Stomach (tissue), 9 donors: ENCODE measurements around the gene MAGI1. TPM values are rescaled to one million over a fixed set of nuclear protein-coding genes. Genes with fewer than 3 reads are reported as not detected.

Source experiments
- DNase-seq, 2 donors: peaks; one replicate each; pipeline versions ENCODE4 v3.0.0 to v3.0.0-alpha.2; 2013 to 2019
- H3K27ac ChIP-seq, 5 donors: fragments of 200-600 bp in 4 of 5; sonication (generic) in 4 of 5; one replicate each; pipeline ENCODE4 v1.5.1; 2013 to 2019; ENCODE audit warnings: mild to moderate bottlenecking in 1 of 5, moderate library complexity in 1 of 5
- H3K27me3 ChIP-seq, 3 donors: fragments of 200-600 bp; sonication (generic); one replicate each; pipeline ENCODE4 v1.5.1; 2017 to 2019; ENCODE audit warnings: mixed run types in 1 of 3
- H3K36me3 ChIP-seq, 4 donors: fragments of 200-600 bp; sonication (generic); 1 replicate in 3 of 4; 2 replicates in 1 of 4; pipeline ENCODE4 v1.5.1; 2016 to 2019
- H3K4me1 ChIP-seq, 4 donors: fragments of 200-600 bp; sonication (generic); one replicate each; pipeline ENCODE4 v1.5.1; 2016 to 2019
- H3K4me3 ChIP-seq, 4 donors: fragments of 200-600 bp; sonication (generic) in 3 of 4; one replicate each; pipeline ENCODE4 v1.5.1; 2016 to 2019; ENCODE audit warnings: mild to moderate bottlenecking in 1 of 4
- H3K9me3 ChIP-seq, 4 donors: fragments of 200-600 bp; sonication (generic); one replicate each; pipeline ENCODE4 v1.5.1; 2016 to 2019
- CTCF ChIP-seq, 7 experiments: fragments of 450-650 bp in 4 of 7; fragments of 200-600 bp in 3 of 7; sonication (generic) in 3 of 7; IDR thresholded peaks; one replicate each; pipeline ENCODE4 v1.5.1; 2016 to 2019; ENCODE audit warnings: antibody characterized with exemption in 7 of 7, control low read depth in 2 of 7, mild to moderate bottlenecking in 1 of 7
- EP300 ChIP-seq: sonication (generic); formaldehyde crosslinking; IDR thresholded peaks from one replicate; pipeline ENCODE4 v1.6.1; 2017; ENCODE audit warnings: antibody characterized with exemption
- POLR2A ChIP-seq, 4 donors: fragments of 450-650 bp; IDR thresholded peaks; one replicate each; pipeline ENCODE4 v1.6.1; 2016; ENCODE audit warnings: antibody characterized with exemption in 4 of 4, control low read depth in 2 of 4, mild to moderate bottlenecking in 1 of 4, moderate library complexity in 1 of 4
- POLR2AphosphoS5 ChIP-seq, 3 donors: sonication (generic); formaldehyde crosslinking; IDR thresholded peaks; one replicate each; pipeline ENCODE4 v1.6.1; 2016; ENCODE audit warnings: antibody characterized with exemption in 3 of 3
- WGBS, 5 donors: extraction: QIAGEN DNeasy Blood & Tissue Kit in 3 of 5; methylation state at CpG; one replicate each; pipeline versions ENCODE4 v1.1.5 to v1.1.7; 2013 to 2018; 5-methylcytosine and 5-hydroxymethylcytosine counted together
- intact Hi-C: fragments of 100-400 bp; cut with DNase I; formaldehyde crosslinking; loops from one replicate; pipeline ENCODE4 v1.15.1; 2023; ENCODE audit warnings: low total_unique reads
- polyA plus RNA-seq, 3 donors: library from polyadenylated mRNA; stranded (reverse); fragments of 200-250 nt; gene quantifications; one replicate each; pipeline ENCODE4 v1.2.3, GENCODE V29; 2013
- total RNA-seq, 5 donors: library from RNA; depleted of rRNA; stranded (reverse); fragments of >200 nt; gene quantifications; one replicate each; pipeline versions ENCODE4 v1.1.0 to v1.2.3, GENCODE V29; 2014 to 2016
- donor health status: healthy with polysubstance abuse.
- donor health status: Bipolar disorder and iron deficiency.
- donor health status: healthy.

MAGI1 gene
- total and polyA plus RNA-seq, 8 donors = 5.7 to 237 (median 84.8) TPM

- H3K9me3 ChIP-seq = no peaks in the 10 kb centered on the region
- TF ChIP-seq POLR2AphosphoS5 (IDR thresholded peaks at IDR 0.05) (no peak), EP300 (no peak), POLR2A (IDR thresholded peaks at IDR 0.05) (no peak), CTCF (IDR thresholded peaks at IDR 0.05) (no peak)
- no peak overlapping the region for H3K27ac ChIP-seq
- peak in 1 of 2 donors; percentile 29 for DNase-seq
- 40 to 73% (median 68%) methylated on average over 3 of the region's 3 CpGs for WGBS, 5 donors
- H3K36me3 ChIP-seq = no peaks in the 10 kb centered on the region
- H3K4me3 ChIP-seq = no peak overlapping the region
- H3K4me1 ChIP-seq = peaks cover 34 to 58% (median 44%) of the 10 kb centered on the region in 4 donors
- no peaks in the 10 kb centered on the region for H3K27me3 ChIP-seq
- intact Hi-C loops = no loop called here
Measured at GRCh38 chr3:65831733-65832425, 206.8 kb downstream of the MAGI1 start.

GRCh38 chr3:65830948-65831732, 207.6 kb downstream of the MAGI1 start:
- H3K4me1 ChIP-seq = peaks cover 34 to 58% (median 44%) of the 10 kb centered on the region in 4 donors
- WGBS, 5 donors = 65 to 70% (median 65%) methylated on average over 6 of the region's 6 CpGs
- H3K9me3 ChIP-seq = no peaks in the 10 kb centered on the region
- no peaks in the 10 kb centered on the region for H3K36me3 ChIP-seq
- intact Hi-C loops = no loop called here
- TF ChIP-seq CTCF (IDR thresholded peaks at IDR 0.05) = no peak
- TF ChIP-seq POLR2A (IDR thresholded peaks at IDR 0.05) = no peak
- no peak for TF ChIP-seq POLR2AphosphoS5 (IDR thresholded peaks at IDR 0.05)
- no peak for TF ChIP-seq EP300
- no peak overlapping the region for H3K4me3 ChIP-seq
- H3K27me3 ChIP-seq = no peaks in the 10 kb centered on the region
- no peak for DNase-seq
- no peak overlapping the region for H3K27ac ChIP-seq

GRCh38 chr3:65829228-65829627, 209.5 kb downstream of the MAGI1 start:
- no peak for DNase-seq
- H3K4me3 ChIP-seq = no peak overlapping the region
- WGBS, 5 donors = 90 to 96% (median 93%) methylated on average over 3 of the region's 3 CpGs
- H3K27me3 ChIP-seq = no peaks in the 10 kb centered on the region
- no peaks in the 10 kb centered on the region for H3K9me3 ChIP-seq
- no peaks in the 10 kb centered on the region for H3K36me3 ChIP-seq
- intact Hi-C loops = no loop called here
- peaks cover 26 to 54% (median 38%) of the 10 kb centered on the region in 4 donors for H3K4me1 ChIP-seq
- TF ChIP-seq POLR2AphosphoS5 (IDR thresholded peaks at IDR 0.05) = no peak
- H3K27ac ChIP-seq = no peak overlapping the region

- DNase-seq = no peak
- intact Hi-C loops = no loop called here
- Histone ChIP-seq H3K27me3 (no peaks in the 10 kb centered on the region), H3K4me3 (no peak overlapping the region), H3K9me3 (no peaks in the 10 kb centered on the region), H3K36me3 (no peaks in the 10 kb centered on the region), H3K27ac (no peak overlapping the region), H3K4me1 (peaks cover 21 to 52% (median 33%) of the 10 kb centered on the region in 4 donors)
- TF ChIP-seq CTCF (IDR thresholded peaks at IDR 0.05) = no peak
- WGBS, 5 donors = 71 to 83% (median 79%) methylated on average over 6 of the region's 6 CpGs
Measured at GRCh38 chr3:65828706-65829105, 210.0 kb downstream of the MAGI1 start.

- no peak overlapping the region for H3K4me3 ChIP-seq
- no peak overlapping the region for H3K27ac ChIP-seq
- no peaks in the 10 kb centered on the region for H3K36me3 ChIP-seq
- no peak for DNase-seq
- intact Hi-C loops = no loop called here
- H3K4me1 ChIP-seq = peaks cover 17 to 39% (median 23%) of the 10 kb centered on the region in 4 donors
- H3K9me3 ChIP-seq = no peaks in the 10 kb centered on the region
- TF ChIP-seq POLR2AphosphoS5 (IDR thresholded peaks at IDR 0.05) (no peak), POLR2A (IDR thresholded peaks at IDR 0.05) (no peak), CTCF (IDR thresholded peaks at IDR 0.05) (no peak), EP300 (no peak)
- no peaks in the 10 kb centered on the region for H3K27me3 ChIP-seq
- 67 to 79% (median 74%) methylated on average over 2 of the region's 2 CpGs for WGBS, 5 donors
Measured at GRCh38 chr3:65827076-65827475, 211.6 kb downstream of the MAGI1 start.
